K562 (cell line): ENCODE measurements around the gene FAM241B. TPM values are rescaled to one million over a fixed set of nuclear protein-coding genes. Genes with fewer than 3 reads are reported as not detected.
A peak's percentile ranks its signal among the peaks of the same experiment; 100 is the strongest.

Experiments used
- EGR1 ChIP-seq: fragments of 450-650 bp; conservative IDR thresholded peaks from 2 replicates; pipeline ENCODE4 v1.6.1; 2017; ENCODE audit warnings: mild to moderate bottlenecking
- ESRRB ChIP-seq: fragments of 250-450 bp; sonication (Bioruptor Pico); IDR thresholded peaks from 2 replicates; pipeline ENCODE4 v1.5.0; 2020; ENCODE audit warnings: mild to moderate bottlenecking, moderate library complexity, borderline replicate concordance
- HDAC1 ChIP-seq, 2 experiments: fragments of 450-650 bp; IDR thresholded peaks; 2 replicates each; pipeline ENCODE4 v1.6.1; 2016 to 2017; ENCODE audit warnings: inconsistent platforms in 1 of 2, mild to moderate bottlenecking in 1 of 2, moderate library complexity in 1 of 2
- L3MBTL2 ChIP-seq: fragments of 450-650 bp; IDR thresholded peaks from 2 replicates; pipeline ENCODE4 v1.6.1; 2016; ENCODE audit warnings: mild to moderate bottlenecking, moderate library complexity
- MITF ChIP-seq: IDR thresholded peaks from 2 replicates; pipeline ENCODE4 v1.6.1; 2014; ENCODE audit warnings: antibody characterized with exemption
- NR3C1 ChIP-seq: sonication (generic); formaldehyde crosslinking; IDR thresholded peaks from 2 replicates; pipeline ENCODE4 v1.8.1; 2022; ENCODE audit warnings: missing genetic modification reagents
- RBFOX2 ChIP-seq: fragments of 200-400 bp; formaldehyde crosslinking; IDR thresholded peaks from 2 replicates; pipeline ENCODE4 v1.6.1; 2017; ENCODE audit warnings: low read depth, mild to moderate bottlenecking, low read length, moderate library complexity
- SNRNP70 ChIP-seq: fragments of 200-400 bp; formaldehyde crosslinking; optimal IDR thresholded peaks from 2 replicates; pipeline ENCODE3; 2017; ENCODE audit warnings: low read depth, low read length
- SPI1 ChIP-seq: IDR thresholded peaks from 2 replicates; pipeline ENCODE4 v1.6.1; 2011; ENCODE audit warnings: low read depth, low read length, control low read depth, borderline replicate concordance
- TFE3 ChIP-seq: fragments of 450-650 bp; formaldehyde crosslinking; IDR thresholded peaks from 2 replicates; pipeline ENCODE4 v1.4.0; 2020; ENCODE audit warnings: mild to moderate bottlenecking, mixed read lengths
- ZBTB7A ChIP-seq: IDR thresholded peaks from 2 replicates; pipeline ENCODE4 v1.6.1; 2011; ENCODE audit warnings: low read depth, mild to moderate bottlenecking, low read length, moderate library complexity, borderline replicate concordance; ENCODE audit not compliant: control insufficient read depth
- ZKSCAN1 ChIP-seq: fragments of 150-350 bp; IDR thresholded peaks from 2 replicates; pipeline ENCODE4 v1.6.1; 2016; ENCODE audit warnings: low read depth, low read length
- ZNF347 ChIP-seq: fragments of 450-650 bp; formaldehyde crosslinking; IDR thresholded peaks from 2 replicates; pipeline ENCODE4 v1.4.0; 2020; ENCODE audit warnings: low read depth, mild to moderate bottlenecking, moderate library complexity
- polyA plus RNA-seq, 8 experiments: library from polyadenylated mRNA; depleted of rRNA in 4 of 8; stranded (reverse) in 5 of 8; unstranded in 3 of 8; fragments of >200 nt; fragmentation: Nextera tagmentation in 2 of 8; fragmentation: Illumina TruSeq in 1 of 8; extraction: Ambion mirVana in 2 of 8; extraction: Trizol in 1 of 8; gene quantifications; 2 replicates each; pipeline versions ENCODE4 v1.2.1 to v1.2.3, GENCODE V29; 2011 to 2014; ENCODE audit warnings: inconsistent platforms in 1 of 8, missing spikeins in 1 of 8
- total RNA-seq, 7 experiments: library from RNA; depleted of rRNA in 6 of 7; stranded (reverse); fragments of >200 nt in 6 of 7; fragmentation: Illumina TruSeq in 2 of 7; extraction: Trizol in 2 of 7; gene quantifications; 2 replicates each; pipeline versions ENCODE4 v1.2.1 to v1.2.3, GENCODE V29; 2011 to 2021; ENCODE audit warnings: low replicate concordance in 1 of 7
- TF ChIP-seq, protein P1 (sequence below): fragments of 150-350 bp; IDR thresholded peaks from 2 replicates; pipeline ENCODE4 v1.6.1; 2014; ENCODE audit warnings: low read depth, mild to moderate bottlenecking, low read length, borderline replicate concordance
- TF ChIP-seq, protein P2 (sequence below): sonication (generic); formaldehyde crosslinking; IDR thresholded peaks from 2 replicates; pipeline ENCODE4 v1.8.0; 2022; ENCODE audit warnings: mild to moderate bottlenecking, missing genetic modification reagents, borderline replicate concordance
- TF ChIP-seq, protein P3 (sequence below): fragments of 450-650 bp; IDR thresholded peaks from 2 replicates; pipeline ENCODE4 v1.6.1; 2016; ENCODE audit warnings: borderline replicate concordance

Gene FAM241B
- total and polyA plus RNA-seq, 9 of the 15 experiments (the other 6 are each of a cell fraction or from before 2014, with no cell fraction given): 1.9 to 11.1 (median 3.0) TPM

GRCh38 chr10:69629897-69630650 is at the start of gene FAM241B (continued):
- TF ChIP-seq, protein P1, sequence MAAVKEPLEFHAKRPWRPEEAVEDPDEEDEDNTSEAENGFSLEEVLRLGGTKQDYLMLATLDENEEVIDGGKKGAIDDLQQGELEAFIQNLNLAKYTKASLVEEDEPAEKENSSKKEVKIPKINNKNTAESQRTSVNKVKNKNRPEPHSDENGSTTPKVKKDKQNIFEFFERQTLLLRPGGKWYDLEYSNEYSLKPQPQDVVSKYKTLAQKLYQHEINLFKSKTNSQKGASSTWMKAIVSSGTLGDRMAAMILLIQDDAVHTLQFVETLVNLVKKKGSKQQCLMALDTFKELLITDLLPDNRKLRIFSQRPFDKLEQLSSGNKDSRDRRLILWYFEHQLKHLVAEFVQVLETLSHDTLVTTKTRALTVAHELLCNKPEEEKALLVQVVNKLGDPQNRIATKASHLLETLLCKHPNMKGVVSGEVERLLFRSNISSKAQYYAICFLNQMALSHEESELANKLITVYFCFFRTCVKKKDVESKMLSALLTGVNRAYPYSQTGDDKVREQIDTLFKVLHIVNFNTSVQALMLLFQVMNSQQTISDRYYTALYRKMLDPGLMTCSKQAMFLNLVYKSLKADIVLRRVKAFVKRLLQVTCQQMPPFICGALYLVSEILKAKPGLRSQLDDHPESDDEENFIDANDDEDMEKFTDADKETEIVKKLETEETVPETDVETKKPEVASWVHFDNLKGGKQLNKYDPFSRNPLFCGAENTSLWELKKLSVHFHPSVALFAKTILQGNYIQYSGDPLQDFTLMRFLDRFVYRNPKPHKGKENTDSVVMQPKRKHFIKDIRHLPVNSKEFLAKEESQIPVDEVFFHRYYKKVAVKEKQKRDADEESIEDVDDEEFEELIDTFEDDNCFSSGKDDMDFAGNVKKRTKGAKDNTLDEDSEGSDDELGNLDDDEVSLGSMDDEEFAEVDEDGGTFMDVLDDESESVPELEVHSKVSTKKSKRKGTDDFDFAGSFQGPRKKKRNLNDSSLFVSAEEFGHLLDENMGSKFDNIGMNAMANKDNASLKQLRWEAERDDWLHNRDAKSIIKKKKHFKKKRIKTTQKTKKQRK: no peak
- TF ChIP-seq ZKSCAN1 (no peak), ZBTB7A (peak; percentile 96), ESRRB (CRISPR knock-in tag) (no peak), L3MBTL2 (peak; percentile 89), SNRNP70 (no peak), MITF (no peak), ZNF347 (CRISPR knock-in tag) (no peak), NR3C1 (CRISPR knock-in tag) (peak; percentile 44; the same call in 1 of the 2 replicates), SPI1 (0 out of 2 replicates have a peak, but pooled peaks have one; percentile 1), TFE3 (CRISPR knock-in tag) (no peak), RBFOX2 (peak; percentile 70), HDAC1 (IDR thresholded peaks at IDR 0.05) (peak in 1 of 2 experiments; percentile 58; a peak in 2 of 4 replicates), EGR1 (peak; percentile 82)
- TF ChIP-seq, protein P2, sequence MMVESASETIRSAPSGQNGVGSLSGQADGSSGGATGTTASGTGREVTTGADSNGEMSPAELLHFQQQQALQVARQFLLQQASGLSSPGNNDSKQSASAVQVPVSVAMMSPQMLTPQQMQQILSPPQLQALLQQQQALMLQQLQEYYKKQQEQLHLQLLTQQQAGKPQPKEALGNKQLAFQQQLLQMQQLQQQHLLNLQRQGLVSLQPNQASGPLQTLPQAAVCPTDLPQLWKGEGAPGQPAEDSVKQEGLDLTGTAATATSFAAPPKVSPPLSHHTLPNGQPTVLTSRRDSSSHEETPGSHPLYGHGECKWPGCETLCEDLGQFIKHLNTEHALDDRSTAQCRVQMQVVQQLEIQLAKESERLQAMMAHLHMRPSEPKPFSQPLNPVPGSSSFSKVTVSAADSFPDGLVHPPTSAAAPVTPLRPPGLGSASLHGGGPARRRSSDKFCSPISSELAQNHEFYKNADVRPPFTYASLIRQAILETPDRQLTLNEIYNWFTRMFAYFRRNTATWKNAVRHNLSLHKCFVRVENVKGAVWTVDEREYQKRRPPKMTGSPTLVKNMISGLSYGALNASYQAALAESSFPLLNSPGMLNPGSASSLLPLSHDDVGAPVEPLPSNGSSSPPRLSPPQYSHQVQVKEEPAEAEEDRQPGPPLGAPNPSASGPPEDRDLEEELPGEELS (CRISPR knock-in tag): no peak
- TF ChIP-seq, protein P3, sequence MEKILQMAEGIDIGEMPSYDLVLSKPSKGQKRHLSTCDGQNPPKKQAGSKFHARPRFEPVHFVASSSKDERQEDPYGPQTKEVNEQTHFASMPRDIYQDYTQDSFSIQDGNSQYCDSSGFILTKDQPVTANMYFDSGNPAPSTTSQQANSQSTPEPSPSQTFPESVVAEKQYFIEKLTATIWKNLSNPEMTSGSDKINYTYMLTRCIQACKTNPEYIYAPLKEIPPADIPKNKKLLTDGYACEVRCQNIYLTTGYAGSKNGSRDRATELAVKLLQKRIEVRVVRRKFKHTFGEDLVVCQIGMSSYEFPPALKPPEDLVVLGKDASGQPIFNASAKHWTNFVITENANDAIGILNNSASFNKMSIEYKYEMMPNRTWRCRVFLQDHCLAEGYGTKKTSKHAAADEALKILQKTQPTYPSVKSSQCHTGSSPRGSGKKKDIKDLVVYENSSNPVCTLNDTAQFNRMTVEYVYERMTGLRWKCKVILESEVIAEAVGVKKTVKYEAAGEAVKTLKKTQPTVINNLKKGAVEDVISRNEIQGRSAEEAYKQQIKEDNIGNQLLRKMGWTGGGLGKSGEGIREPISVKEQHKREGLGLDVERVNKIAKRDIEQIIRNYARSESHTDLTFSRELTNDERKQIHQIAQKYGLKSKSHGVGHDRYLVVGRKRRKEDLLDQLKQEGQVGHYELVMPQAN: 0 out of 2 replicates have a peak, but pooled peaks have one; percentile 31
